Measurements from ENCODE around the gene ZBTB33. TPM values are rescaled to one million over a fixed set of nuclear protein-coding genes. Genes with fewer than 3 reads are reported as not detected.

The ZBTB33 gene
- total RNA-seq, 2 donors from 2014 or later, result 19.0 to 19.2 TPM

DNA sequence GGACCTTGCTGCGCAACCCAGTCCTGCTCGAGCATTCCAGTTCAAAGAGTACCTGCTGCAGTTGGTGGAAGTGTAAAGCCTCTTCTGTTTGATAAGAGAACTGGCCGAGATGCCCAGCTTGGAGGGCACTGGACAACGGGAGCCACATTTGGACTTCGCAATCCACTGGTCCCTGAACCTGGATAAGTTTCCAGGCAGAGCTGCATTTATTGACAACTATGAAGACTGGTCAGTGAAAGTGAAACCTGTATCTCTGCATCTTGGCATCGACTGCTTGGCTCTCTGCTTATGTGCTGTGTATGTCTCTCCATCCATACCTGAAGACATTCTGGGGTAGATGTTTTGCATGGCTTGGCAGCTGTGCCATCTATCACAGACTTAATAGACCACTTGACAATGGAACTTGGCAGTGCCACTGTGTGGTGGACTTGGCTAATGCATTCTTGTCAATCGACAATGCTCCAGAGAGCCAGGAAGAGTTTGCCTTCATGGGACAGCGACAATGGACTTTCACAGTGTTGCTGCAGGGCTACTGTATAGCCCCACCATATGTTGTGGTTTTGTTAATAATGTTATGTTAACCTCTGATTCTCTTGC lies 43.5 kb upstream of the ZBTB33 start:
- H3K4me1 ChIP-seq (ENCODE audit: control insufficient read depth, insufficient read depth, low read length), result no peaks in the 10 kb centered on the region
- H3K4me3 ChIP-seq (ENCODE audit: low read length), result no peak overlapping the region
- no peak for DNase-seq
- no peaks in the 10 kb centered on the region for H3K27me3 ChIP-seq (ENCODE audit: control insufficient read depth, insufficient read depth, low read length, poor library complexity, severe bottlenecking)
- Mint-ChIP-seq H3K4me1 (no peaks in the 10 kb centered on the region), H3K27me3 (ENCODE audit: insufficient read depth) (no peaks in the 10 kb centered on the region), H3K36me3 (ENCODE audit: low read depth) (peaks cover 7% of the 10 kb centered on the region), H3K4me3 (no peak overlapping the region), H3K9me3 (peaks cover 52% of the 10 kb centered on the region), H3K27ac (no peak overlapping the region)
- H3K27ac ChIP-seq (ENCODE audit: low read depth, low read length), result no peak overlapping the region
- WGBS, 2 experiments (ENCODE audit: insufficient coverage in 1 of 2, insufficient read length in 1 of 2), result 91 to 96% methylated on average over 4 to 8 of the region's 8 CpGs
- H3K9ac ChIP-seq (ENCODE audit: extremely low read depth, low read length, poor library complexity, severe bottlenecking), result no peak overlapping the region
- H3K9me3 ChIP-seq (ENCODE audit: control insufficient read depth, low read length), result no peaks in the 10 kb centered on the region
- no peaks in the 10 kb centered on the region for H3K36me3 ChIP-seq (ENCODE audit: control insufficient read depth, insufficient read depth, low read length)
- TF ChIP-seq, protein P1, sequence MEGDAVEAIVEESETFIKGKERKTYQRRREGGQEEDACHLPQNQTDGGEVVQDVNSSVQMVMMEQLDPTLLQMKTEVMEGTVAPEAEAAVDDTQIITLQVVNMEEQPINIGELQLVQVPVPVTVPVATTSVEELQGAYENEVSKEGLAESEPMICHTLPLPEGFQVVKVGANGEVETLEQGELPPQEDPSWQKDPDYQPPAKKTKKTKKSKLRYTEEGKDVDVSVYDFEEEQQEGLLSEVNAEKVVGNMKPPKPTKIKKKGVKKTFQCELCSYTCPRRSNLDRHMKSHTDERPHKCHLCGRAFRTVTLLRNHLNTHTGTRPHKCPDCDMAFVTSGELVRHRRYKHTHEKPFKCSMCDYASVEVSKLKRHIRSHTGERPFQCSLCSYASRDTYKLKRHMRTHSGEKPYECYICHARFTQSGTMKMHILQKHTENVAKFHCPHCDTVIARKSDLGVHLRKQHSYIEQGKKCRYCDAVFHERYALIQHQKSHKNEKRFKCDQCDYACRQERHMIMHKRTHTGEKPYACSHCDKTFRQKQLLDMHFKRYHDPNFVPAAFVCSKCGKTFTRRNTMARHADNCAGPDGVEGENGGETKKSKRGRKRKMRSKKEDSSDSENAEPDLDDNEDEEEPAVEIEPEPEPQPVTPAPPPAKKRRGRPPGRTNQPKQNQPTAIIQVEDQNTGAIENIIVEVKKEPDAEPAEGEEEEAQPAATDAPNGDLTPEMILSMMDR (conservative IDR thresholded peaks at IDR 0.05), result no peak

DNA sequence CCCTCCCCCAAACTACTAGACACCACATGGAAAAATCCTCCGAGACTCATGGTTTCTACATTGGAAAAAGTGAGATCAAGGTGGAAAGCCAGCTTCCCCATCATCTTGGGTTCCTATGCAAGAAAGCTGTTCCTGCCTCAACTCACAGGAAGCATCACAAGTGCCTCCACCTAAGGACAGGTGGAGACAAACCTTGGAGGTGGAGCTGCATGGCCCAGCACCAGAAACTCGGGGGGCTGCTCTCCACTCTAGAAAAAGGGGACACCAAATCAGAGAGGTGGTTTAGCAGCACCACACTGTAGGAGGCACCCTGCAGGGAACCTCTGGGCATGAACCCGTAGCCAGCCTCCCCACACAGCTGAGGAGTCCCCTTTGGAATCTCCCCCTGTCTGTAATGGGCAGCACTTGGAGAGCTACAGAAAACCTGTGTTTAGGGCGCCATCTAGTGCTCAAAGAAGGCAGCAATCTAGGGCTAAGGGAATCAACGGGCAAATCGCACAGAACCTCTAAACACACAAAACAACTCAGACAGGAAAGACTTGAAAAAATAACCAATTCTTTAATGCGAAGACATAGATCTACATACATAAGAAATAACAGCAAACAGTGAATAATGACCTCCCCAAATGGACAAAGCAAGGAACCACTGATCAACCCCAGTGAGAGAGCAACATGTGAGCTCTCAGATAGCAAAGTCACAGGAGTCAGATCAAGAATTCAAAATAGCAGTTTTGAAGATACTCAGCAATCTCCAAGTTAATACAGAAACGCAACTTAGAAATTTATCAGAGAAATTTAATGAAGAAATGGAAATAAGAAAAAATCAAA lies 37.0 kb upstream of the ZBTB33 start:
- Mint-ChIP-seq H3K9me3 (peaks cover 53% of the 10 kb centered on the region), H3K27ac (no peak overlapping the region), H3K36me3 (ENCODE audit: low read depth) (peaks cover 4% of the 10 kb centered on the region), H3K4me1 (peaks cover 2% of the 10 kb centered on the region), H3K27me3 (ENCODE audit: insufficient read depth) (no peaks in the 10 kb centered on the region), H3K4me3 (no peak overlapping the region)
- Histone ChIP-seq H3K4me1 (ENCODE audit: control insufficient read depth, insufficient read depth, low read length) (no peaks in the 10 kb centered on the region), H3K36me3 (ENCODE audit: control insufficient read depth, insufficient read depth, low read length) (no peaks in the 10 kb centered on the region), H3K9ac (ENCODE audit: extremely low read depth, low read length, poor library complexity, severe bottlenecking) (no peak overlapping the region), H3K27me3 (ENCODE audit: control insufficient read depth, insufficient read depth, low read length, poor library complexity, severe bottlenecking) (no peaks in the 10 kb centered on the region), H3K27ac (ENCODE audit: low read depth, low read length) (no peak overlapping the region), H3K9me3 (ENCODE audit: control insufficient read depth, low read length) (no peaks in the 10 kb centered on the region), H3K4me3 (ENCODE audit: low read length) (no peak overlapping the region)
- WGBS, 2 experiments (ENCODE audit: insufficient coverage in 1 of 2, insufficient read length in 1 of 2), result 0 to 34% methylated on average over 1 to 7 of the region's 8 CpGs
- DNase-seq, result peak; percentile 87
- TF ChIP-seq, protein P1 (conservative IDR thresholded peaks at IDR 0.05), result peak; percentile 84

DNA sequence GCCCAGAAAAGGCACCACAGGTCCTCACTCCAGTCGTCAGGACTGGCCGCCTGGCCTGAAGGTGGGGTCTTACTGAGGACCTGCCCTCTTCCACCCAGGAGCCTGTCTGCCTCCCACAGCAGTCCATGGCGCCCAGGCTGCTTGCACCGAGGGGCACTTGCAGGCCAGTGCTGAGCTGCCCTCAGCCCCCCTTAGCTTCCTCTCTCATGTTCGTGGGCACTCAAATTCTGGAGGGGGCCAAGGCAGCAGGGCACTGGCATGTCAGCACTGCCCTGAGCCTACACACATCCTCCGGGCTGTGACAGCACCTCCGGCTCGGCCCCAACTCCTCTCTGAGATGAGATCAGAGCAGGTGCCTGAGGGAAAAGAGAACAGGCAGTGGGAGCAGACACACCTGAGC lies 27.2 kb upstream of the ZBTB33 start:
- peaks cover 4% of the 10 kb centered on the region for H3K4me1 ChIP-seq (ENCODE audit: control insufficient read depth, insufficient read depth, low read length)
- 93 to 100% methylated on average over 1 to 8 of the region's 8 CpGs for WGBS, 2 experiments (ENCODE audit: insufficient coverage in 1 of 2, insufficient read length in 1 of 2)
- no peaks in the 10 kb centered on the region for H3K9me3 ChIP-seq (ENCODE audit: control insufficient read depth, low read length)
- Mint-ChIP-seq H3K27me3 (ENCODE audit: insufficient read depth) (no peaks in the 10 kb centered on the region), H3K36me3 (ENCODE audit: low read depth) (peaks cover 26% of the 10 kb centered on the region), H3K9me3 (peaks cover 41% of the 10 kb centered on the region), H3K4me1 (peaks cover 18% of the 10 kb centered on the region), H3K4me3 (no peak overlapping the region), H3K27ac (no peak overlapping the region)
- H3K4me3 ChIP-seq (ENCODE audit: low read length), result no peak overlapping the region
- no peaks in the 10 kb centered on the region for H3K27me3 ChIP-seq (ENCODE audit: control insufficient read depth, insufficient read depth, low read length, poor library complexity, severe bottlenecking)
- peaks cover 15% of the 10 kb centered on the region for H3K36me3 ChIP-seq (ENCODE audit: control insufficient read depth, insufficient read depth, low read length)
- no peak overlapping the region for H3K27ac ChIP-seq (ENCODE audit: low read depth, low read length)
- TF ChIP-seq, protein P1 (conservative IDR thresholded peaks at IDR 0.05), result no peak
- no peak overlapping the region for H3K9ac ChIP-seq (ENCODE audit: extremely low read depth, low read length, poor library complexity, severe bottlenecking)
- DNase-seq, result no peak
